Activated naive CD8-positive, alpha-beta T cell (primary cell): ENCODE measurements around the gene NINJ1.

Experiments
- H3K27ac Mint-ChIP-seq: one replicate; pipeline ENCODE4 v1.8.0; 2021; ENCODE audit warnings: mixed read lengths
- H3K27me3 Mint-ChIP-seq: one replicate; pipeline ENCODE4 v1.8.0; 2021; ENCODE audit warnings: mixed read lengths
- H3K36me3 Mint-ChIP-seq: one replicate; pipeline ENCODE4 v1.8.0; 2021; ENCODE audit warnings: mixed read lengths
- H3K4me1 Mint-ChIP-seq: one replicate; pipeline ENCODE4 v1.8.0; 2021; ENCODE audit warnings: low read depth, mixed read lengths
- H3K4me3 Mint-ChIP-seq: one replicate; pipeline ENCODE4 v1.8.0; 2021; ENCODE audit warnings: mild to moderate bottlenecking, mixed read lengths
- H3K9me3 Mint-ChIP-seq: one replicate; pipeline ENCODE4 v1.8.0; 2021; ENCODE audit warnings: low read depth, mixed read lengths

NINJ1 gene

DNA sequence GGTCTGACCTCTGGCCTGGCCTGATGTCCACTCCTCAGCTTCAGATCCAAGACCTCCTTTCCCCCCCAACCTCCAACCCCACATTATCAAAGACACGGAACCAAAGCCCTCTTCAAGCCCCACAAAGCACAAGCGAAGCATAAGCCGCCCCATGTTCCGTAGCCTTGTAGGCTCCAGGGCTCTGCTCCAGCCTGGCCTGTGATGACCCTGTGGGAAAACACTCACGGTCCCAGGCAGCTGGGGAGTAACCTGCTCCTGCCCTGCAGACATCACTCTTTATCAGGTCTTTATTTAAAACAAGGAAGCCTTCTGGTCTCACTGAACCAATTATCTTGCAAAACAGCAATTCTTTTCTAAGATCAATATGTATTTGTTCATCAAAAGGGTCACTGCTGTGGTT is 34.5 kb upstream of the NINJ1 start:
- H3K27ac Mint-ChIP-seq, result no peak overlapping the region
- no peaks in the 10 kb centered on the region for H3K4me1 Mint-ChIP-seq
- no peaks in the 10 kb centered on the region for H3K9me3 Mint-ChIP-seq
- H3K36me3 Mint-ChIP-seq, result no peaks in the 10 kb centered on the region
- no peaks in the 10 kb centered on the region for H3K27me3 Mint-ChIP-seq
- H3K4me3 Mint-ChIP-seq, result no peak overlapping the region

DNA sequence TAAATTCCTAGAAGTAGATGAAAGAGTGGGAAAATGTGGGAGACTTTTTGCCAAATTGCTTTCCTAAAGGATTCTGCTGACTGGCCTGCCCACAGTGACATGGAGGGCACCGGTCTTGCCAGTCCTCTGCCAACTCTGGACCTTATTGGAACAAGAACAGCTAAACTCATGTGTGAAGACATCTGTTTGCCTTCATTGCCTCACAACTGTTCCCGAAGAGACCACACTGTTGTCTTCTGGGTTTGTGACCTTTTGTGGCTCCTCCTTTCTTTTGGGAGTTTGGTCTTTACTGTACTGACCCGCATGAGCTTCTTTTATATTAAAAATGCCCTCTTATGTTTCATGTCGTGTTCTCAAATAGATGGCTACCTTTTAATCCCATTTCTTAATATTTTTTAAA is 33.8 kb upstream of the NINJ1 start:
- H3K27me3 Mint-ChIP-seq, result no peaks in the 10 kb centered on the region
- no peaks in the 10 kb centered on the region for H3K4me1 Mint-ChIP-seq
- H3K36me3 Mint-ChIP-seq, result no peaks in the 10 kb centered on the region
- no peaks in the 10 kb centered on the region for H3K9me3 Mint-ChIP-seq
- no peak overlapping the region for H3K4me3 Mint-ChIP-seq
- H3K27ac Mint-ChIP-seq, result no peak overlapping the region

DNA sequence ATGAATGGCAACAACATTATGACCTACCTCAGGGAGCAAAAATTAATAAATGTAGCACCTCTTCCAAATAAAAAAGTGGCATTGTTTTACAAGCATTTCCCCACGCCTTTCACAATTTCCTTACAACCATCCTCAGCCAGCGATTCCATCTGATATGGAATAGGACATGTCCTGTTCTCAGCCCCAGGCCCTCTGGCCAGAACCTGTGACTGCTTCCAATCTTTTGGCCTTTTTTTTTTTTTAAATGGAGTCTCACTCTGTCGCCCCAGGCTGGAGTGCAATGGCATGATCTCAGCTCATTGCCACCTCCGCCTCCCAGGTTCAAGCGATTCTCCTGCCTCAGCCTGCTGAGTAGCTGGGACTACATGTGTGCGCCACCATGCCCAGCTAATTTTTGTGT is 33.1 kb upstream of the NINJ1 start:
- no peaks in the 10 kb centered on the region for H3K9me3 Mint-ChIP-seq
- no peaks in the 10 kb centered on the region for H3K36me3 Mint-ChIP-seq
- H3K27me3 Mint-ChIP-seq, result no peaks in the 10 kb centered on the region
- no peak overlapping the region for H3K4me3 Mint-ChIP-seq
- H3K4me1 Mint-ChIP-seq, result no peaks in the 10 kb centered on the region
- H3K27ac Mint-ChIP-seq, result peak overlapping the region; percentile 54

DNA sequence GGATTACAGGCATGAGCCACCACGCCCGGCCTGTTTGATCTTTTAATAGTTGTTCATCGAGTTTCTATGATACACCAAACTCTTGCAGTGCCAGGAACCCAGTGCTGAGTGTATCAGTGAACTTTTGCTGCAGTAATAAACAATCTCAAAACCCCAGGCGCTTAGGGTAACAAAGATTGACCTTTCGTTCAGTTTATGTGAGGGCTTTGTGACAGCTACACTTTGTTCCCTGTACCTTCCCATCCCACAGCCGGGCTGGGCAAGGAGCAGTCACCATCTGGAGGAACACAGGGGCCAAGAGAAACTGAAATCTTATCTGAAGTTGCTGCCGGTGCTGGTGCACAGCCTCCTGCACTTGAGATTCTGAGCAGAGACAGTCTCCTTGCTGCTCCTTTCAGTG is 32.6 kb upstream of the NINJ1 start:
- no peaks in the 10 kb centered on the region for H3K27me3 Mint-ChIP-seq
- no peaks in the 10 kb centered on the region for H3K9me3 Mint-ChIP-seq
- no peaks in the 10 kb centered on the region for H3K4me1 Mint-ChIP-seq
- H3K27ac Mint-ChIP-seq, result no peak overlapping the region
- no peak overlapping the region for H3K4me3 Mint-ChIP-seq
- H3K36me3 Mint-ChIP-seq, result no peaks in the 10 kb centered on the region

- no peaks in the 10 kb centered on the region for H3K9me3 Mint-ChIP-seq
- no peak overlapping the region for H3K27ac Mint-ChIP-seq
- peaks cover 1% of the 10 kb centered on the region for H3K4me1 Mint-ChIP-seq
- H3K36me3 Mint-ChIP-seq, result no peaks in the 10 kb centered on the region
- H3K27me3 Mint-ChIP-seq, result no peaks in the 10 kb centered on the region
- no peak overlapping the region for H3K4me3 Mint-ChIP-seq
Measured at GRCh38 chr9:93164085-93164484, 30.0 kb upstream of the NINJ1 start.

DNA sequence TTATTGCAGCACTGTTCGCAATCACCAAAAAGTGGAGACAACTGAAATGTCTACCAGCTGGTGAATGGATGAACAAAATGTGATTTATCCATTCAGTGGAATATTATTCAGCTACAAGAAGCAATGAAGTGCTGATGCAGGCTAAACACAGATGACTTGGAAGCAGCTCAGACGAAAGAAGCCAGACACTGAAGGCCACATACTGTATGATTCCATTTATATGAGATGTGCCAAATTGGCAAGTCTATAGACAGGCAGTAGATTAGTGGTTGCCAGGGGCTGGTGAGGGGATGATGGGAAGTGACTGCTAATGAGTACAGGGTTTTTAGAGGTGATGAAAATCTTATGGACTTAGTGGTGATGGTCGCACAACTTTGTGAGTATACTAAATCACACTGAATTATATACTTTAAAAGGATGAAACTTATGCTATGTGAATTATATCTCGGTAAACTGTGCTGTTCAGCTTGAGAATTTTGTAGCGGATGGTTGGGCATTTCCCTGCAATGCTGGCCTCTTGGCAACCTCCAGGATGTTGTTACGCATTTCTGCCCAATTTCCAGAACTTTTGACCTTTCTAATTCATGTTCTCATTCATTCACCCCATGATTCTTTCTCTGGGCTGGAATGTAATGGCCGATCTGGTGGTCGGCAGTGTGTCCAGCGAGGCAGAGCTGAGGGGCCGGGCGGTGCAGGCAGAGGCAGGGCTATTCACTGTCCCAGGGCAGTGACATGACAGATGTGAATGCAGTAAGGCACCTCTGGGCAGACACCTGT is 27.9 kb upstream of the NINJ1 start:
- no peaks in the 10 kb centered on the region for H3K36me3 Mint-ChIP-seq
- no peaks in the 10 kb centered on the region for H3K27me3 Mint-ChIP-seq
- no peak overlapping the region for H3K4me3 Mint-ChIP-seq
- H3K9me3 Mint-ChIP-seq, result no peaks in the 10 kb centered on the region
- peaks cover 1% of the 10 kb centered on the region for H3K4me1 Mint-ChIP-seq
- no peak overlapping the region for H3K27ac Mint-ChIP-seq

DNA sequence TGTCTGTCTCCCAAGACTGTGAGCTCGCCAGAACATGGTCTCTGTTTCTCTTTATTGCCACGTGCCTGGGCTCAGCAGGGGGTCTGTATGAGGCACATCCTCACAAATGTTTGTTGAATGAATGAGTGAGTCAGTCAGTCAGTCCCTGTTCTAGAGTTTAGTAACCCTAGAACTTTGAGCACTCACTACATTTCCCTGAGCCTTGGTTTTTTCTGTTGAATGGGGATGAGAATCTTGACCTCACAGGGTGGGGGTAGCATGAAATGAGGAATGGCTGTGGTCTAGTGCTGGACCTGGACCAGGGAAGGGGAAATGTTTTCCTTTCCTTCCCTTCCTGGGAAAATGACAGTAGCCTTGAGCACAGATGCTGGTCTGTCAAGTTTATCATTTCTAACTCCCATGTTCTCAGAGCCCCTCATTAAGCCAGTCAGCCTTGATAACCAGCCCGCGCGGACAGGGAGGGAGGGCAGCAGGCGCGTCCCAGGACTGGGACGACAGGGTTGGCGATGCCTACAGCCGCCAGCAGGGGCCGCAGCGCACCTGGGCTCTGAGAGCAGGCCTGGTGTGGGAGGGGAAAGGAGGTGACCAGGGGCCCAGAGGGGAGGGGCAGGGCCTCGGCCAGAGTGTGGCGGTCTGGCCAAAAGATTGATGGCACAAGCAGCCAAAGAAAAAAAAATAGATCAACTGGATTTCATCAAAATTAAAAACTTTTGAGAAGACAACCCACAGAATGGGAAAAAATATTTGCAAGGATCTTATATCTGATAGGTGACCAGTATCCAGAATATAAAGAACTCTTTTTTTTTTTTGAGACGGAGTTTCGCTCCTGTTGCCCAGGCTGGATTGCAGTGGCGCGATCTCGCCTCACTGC is 25.8 kb upstream of the NINJ1 start:
- peaks cover 1% of the 10 kb centered on the region for H3K4me1 Mint-ChIP-seq
- H3K4me3 Mint-ChIP-seq, result no peak overlapping the region
- H3K36me3 Mint-ChIP-seq, result no peaks in the 10 kb centered on the region
- no peaks in the 10 kb centered on the region for H3K9me3 Mint-ChIP-seq
- no peaks in the 10 kb centered on the region for H3K27me3 Mint-ChIP-seq
- H3K27ac Mint-ChIP-seq, result no peak overlapping the region

- Mint-ChIP-seq H3K9me3 (no peaks in the 10 kb centered on the region), H3K4me3 (no peak overlapping the region), H3K4me1 (peaks cover 4% of the 10 kb centered on the region), H3K27me3 (no peaks in the 10 kb centered on the region), H3K36me3 (no peaks in the 10 kb centered on the region), H3K27ac (no peak overlapping the region)
Measured at GRCh38 chr9:93156475-93157008, 22.5 kb upstream of the NINJ1 start.

- Mint-ChIP-seq H3K9me3 (no peaks in the 10 kb centered on the region), H3K27me3 (no peaks in the 10 kb centered on the region), H3K4me1 (peaks cover 4% of the 10 kb centered on the region), H3K36me3 (no peaks in the 10 kb centered on the region), H3K27ac (no peak overlapping the region), H3K4me3 (no peak overlapping the region)
Measured at GRCh38 chr9:93155716-93156474, 21.8 kb upstream of the NINJ1 start.

DNA sequence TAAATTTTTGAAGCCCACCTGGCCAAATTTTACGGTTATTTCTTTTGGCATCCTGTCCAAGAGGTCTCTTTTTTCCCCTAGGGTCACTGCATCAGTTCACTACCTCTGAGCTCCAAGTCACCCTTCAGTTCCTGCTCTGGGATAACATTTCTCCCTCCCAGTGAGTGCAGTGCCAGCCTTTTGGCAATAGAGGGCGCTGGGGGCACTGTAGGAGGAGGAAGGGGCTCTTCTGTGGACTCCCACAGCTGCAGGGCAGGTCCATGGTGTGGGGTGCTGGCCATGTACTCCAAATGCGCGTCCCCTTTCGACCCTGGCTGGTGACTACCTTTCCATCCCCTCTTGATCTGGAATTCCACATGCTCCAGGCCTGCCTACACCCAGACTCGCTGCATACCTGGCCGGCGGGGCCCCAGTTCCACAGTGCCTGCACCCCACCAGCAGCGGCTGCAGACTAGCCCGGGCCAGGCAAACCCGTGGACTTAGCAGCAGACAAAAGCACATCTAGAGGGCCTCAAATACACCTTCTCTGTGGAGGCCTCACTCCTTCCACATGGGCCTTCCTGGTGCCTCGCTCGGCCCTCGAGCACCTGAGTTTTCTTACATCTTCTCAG is 20.3 kb upstream of the NINJ1 start:
- H3K36me3 Mint-ChIP-seq, result no peaks in the 10 kb centered on the region
- no peak overlapping the region for H3K27ac Mint-ChIP-seq
- H3K9me3 Mint-ChIP-seq, result no peaks in the 10 kb centered on the region

GRCh38 chr9:93151097-93151784 is 17.2 kb upstream of the NINJ1 start:
- H3K27ac Mint-ChIP-seq, result no peak overlapping the region
- H3K27me3 Mint-ChIP-seq, result no peaks in the 10 kb centered on the region
- peaks cover 36% of the 10 kb centered on the region for H3K4me1 Mint-ChIP-seq
- H3K4me3 Mint-ChIP-seq, result no peak overlapping the region
- H3K36me3 Mint-ChIP-seq, result peaks cover 9% of the 10 kb centered on the region
- peaks cover 6% of the 10 kb centered on the region for H3K9me3 Mint-ChIP-seq

More for the DNA sequence above, 20.3 kb upstream of the NINJ1 start:
- Mint-ChIP-seq H3K4me1 (peaks cover 11% of the 10 kb centered on the region), H3K4me3 (no peak overlapping the region), H3K27me3 (no peaks in the 10 kb centered on the region)

- Mint-ChIP-seq H3K9me3 (peaks cover 10% of the 10 kb centered on the region), H3K27me3 (no peaks in the 10 kb centered on the region), H3K27ac (peak overlapping the region; percentile 87), H3K4me3 (no peak overlapping the region), H3K4me1 (peaks cover 46% of the 10 kb centered on the region), H3K36me3 (peaks cover 10% of the 10 kb centered on the region)
Measured at GRCh38 chr9:93149361-93149760, 15.3 kb upstream of the NINJ1 start.

DNA sequence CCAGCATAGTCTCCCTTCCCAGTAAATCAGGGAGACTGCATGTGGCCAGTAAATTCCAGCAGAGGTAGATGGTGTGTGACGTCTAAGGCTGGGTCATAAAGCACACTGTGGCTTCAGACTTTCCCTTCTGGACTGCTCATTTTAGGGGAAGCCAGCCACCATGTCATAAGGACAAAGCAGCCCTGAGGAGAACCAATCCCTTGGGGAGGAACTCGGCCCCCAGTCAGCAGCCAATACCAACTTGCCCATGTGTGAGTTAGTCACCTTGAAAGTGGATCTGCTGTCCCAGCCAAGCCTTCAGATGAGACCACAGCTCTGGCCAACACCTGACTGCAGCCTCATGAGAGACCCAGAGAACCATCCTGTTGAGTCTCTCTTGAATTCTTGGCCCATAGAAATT is 14.7 kb upstream of the NINJ1 start:
- Mint-ChIP-seq H3K27me3 (no peaks in the 10 kb centered on the region), H3K4me1 (peaks cover 50% of the 10 kb centered on the region), H3K36me3 (peaks cover 10% of the 10 kb centered on the region), H3K27ac (peak overlapping the region; percentile 87), H3K4me3 (no peak overlapping the region), H3K9me3 (peaks cover 10% of the 10 kb centered on the region)

- peaks cover 10% of the 10 kb centered on the region for H3K9me3 Mint-ChIP-seq
- H3K27me3 Mint-ChIP-seq, result no peaks in the 10 kb centered on the region
- H3K4me3 Mint-ChIP-seq, result no peak overlapping the region
- peaks cover 57% of the 10 kb centered on the region for H3K4me1 Mint-ChIP-seq
- H3K36me3 Mint-ChIP-seq, result peaks cover 10% of the 10 kb centered on the region
- peak overlapping the region; percentile 28 for H3K27ac Mint-ChIP-seq
Measured at GRCh38 chr9:93147632-93148031, 13.6 kb upstream of the NINJ1 start.
